T-cell (primary cell): Measurements from ENCODE around the gene TMEM169. TPM values are rescaled to one million over a fixed set of nuclear protein-coding genes. Genes with fewer than 3 reads are reported as not detected.

Experiments used
- ATAC-seq, 4 experiments: fragments of 200-7000 bp in 3 of 4; fragments of 150-1000 bp in 1 of 4; cut with Tn5 transposase; replicated peaks in 1 of 4; 1 replicate in 3 of 4; 2 replicates in 1 of 4; pipeline ENCODE4 v1.10.0; 2021; ENCODE audit warnings: moderate library complexity in 3 of 4, mild to moderate bottlenecking in 2 of 4, moderate number of reproducible peaks in 1 of 4
- CTCF ChIA-PET, 2 donors: fragments of 300-600 bp; sonication (Branson Sonifier 250); formaldehyde crosslinking; loops; one replicate each; lab custom pipeline; 2022; ENCODE audit warnings: antibody characterized with exemption in 2 of 2; lab: Charles Lee
- POLR2A ChIA-PET, 2 donors: fragments of 300-600 bp; sonication (Branson Sonifier 250); formaldehyde crosslinking; loops; one replicate each; lab custom pipeline; 2022; ENCODE audit warnings: antibody characterized with exemption in 2 of 2; lab: Charles Lee
- DNase-seq, 35 experiments: peaks; one replicate each; pipeline versions ENCODE4 v3.0.0 to v3.0.0-alpha.2; 2013 to 2023
- H3K27ac ChIP-seq: one replicate; pipeline ENCODE4 v1.5.1; 2013; ENCODE audit warnings: low read length
- H3K27me3 ChIP-seq, 2 experiments: replicated peaks in 1 of 2; 1 replicate in 1 of 2; 2 replicates in 1 of 2; pipeline versions ENCODE4 v1.6.1 to v1.7.0; 2013; ENCODE audit warnings: low read length in 1 of 2, mixed read lengths in 1 of 2; ENCODE audit not compliant: control insufficient read depth in 2 of 2, insufficient read depth in 2 of 2; ENCODE audit errors: extremely low read depth in 1 of 2
- H3K36me3 ChIP-seq, 2 donors: 1 replicate in 1 of 2; 2 replicates in 1 of 2; pipeline versions ENCODE4 v1.6.1 to v1.7.0; 2013; ENCODE audit warnings: low read length in 1 of 2; ENCODE audit not compliant: control insufficient read depth in 2 of 2, insufficient read depth in 1 of 2; ENCODE audit errors: extremely low read depth in 1 of 2
- H3K4me1 ChIP-seq, 2 experiments: 1 replicate in 1 of 2; 2 replicates in 1 of 2; pipeline versions ENCODE4 v1.6.1 to v1.7.0; 2013; ENCODE audit warnings: low read length in 2 of 2, mixed read lengths in 1 of 2; ENCODE audit not compliant: insufficient read depth in 2 of 2, control insufficient read depth in 1 of 2; ENCODE audit errors: extremely low read depth in 1 of 2
- H3K4me3 ChIP-seq, 2 donors: 1 replicate in 1 of 2; 2 replicates in 1 of 2; pipeline versions ENCODE4 v1.5.1 to v1.7.0; 2013; ENCODE audit warnings: mild to moderate bottlenecking in 2 of 2, low read length in 1 of 2, moderate library complexity in 1 of 2; ENCODE audit not compliant: control insufficient read depth in 1 of 2; ENCODE audit errors: extremely low read depth in 1 of 2
- H3K9me3 ChIP-seq: 2 replicates; pipeline ENCODE4 v1.7.0; 2013
- H3K27ac Mint-ChIP-seq, 2 donors: one replicate each; pipeline ENCODE4 v1.8.0; 2020 to 2021; ENCODE audit warnings: mild to moderate bottlenecking in 2 of 2, mixed read lengths in 2 of 2
- H3K27me3 Mint-ChIP-seq, 2 donors: one replicate each; pipeline ENCODE4 v1.8.0; 2021 to 2022; ENCODE audit warnings: mixed read lengths in 2 of 2
- H3K36me3 Mint-ChIP-seq: one replicate; pipeline ENCODE4 v1.8.0; 2021; ENCODE audit warnings: mixed read lengths
- H3K4me1 Mint-ChIP-seq, 3 donors: one replicate each; pipeline ENCODE4 v1.8.0; 2020 to 2022; ENCODE audit warnings: mixed read lengths in 3 of 3, mild to moderate bottlenecking in 1 of 3
- H3K4me3 Mint-ChIP-seq, 3 donors: one replicate each; pipeline ENCODE4 v1.8.0; 2020 to 2022; ENCODE audit warnings: mild to moderate bottlenecking in 3 of 3, mixed read lengths in 3 of 3, moderate library complexity in 3 of 3
- H3K9me3 Mint-ChIP-seq, 3 donors: one replicate each; pipeline ENCODE4 v1.8.0; 2020 to 2022; ENCODE audit warnings: mixed read lengths in 3 of 3
- WGBS: methylation state at CpG from one replicate; pipeline ENCODE4 v1.1.5; 2013; ENCODE audit warnings: missing lambda C conversion rate; ENCODE audit not compliant: insufficient coverage; 5-methylcytosine and 5-hydroxymethylcytosine counted together
- total RNA-seq, 35 experiments: library from RNA in 6 of 35; stranded (reverse) in 6 of 35; fragments of 120-200 nt in 1 of 35; gene quantifications; one replicate each; pipeline versions ENCODE4 v1.2.1 to v1.2.4 and lab custom pipeline; 2013 to 2026

Gene TMEM169
- total RNA-seq, 5 donors from 2014 or later (not counting 1 experiment from before 2014, with no cell fraction given): 1.8 to 4.3 (median 3.1) TPM

GRCh38 chr2:216103213-216103612, 21.5 kb downstream of the TMEM169 start:
- Mint-ChIP-seq H3K36me3 (peaks cover 16% of the 10 kb centered on the region), H3K27ac (no peak overlapping the region), H3K4me3 (no peak overlapping the region), H3K4me1 (peaks cover 1 to 2% (median 2%) of the 10 kb centered on the region in 3 donors), H3K27me3 (no peaks in the 10 kb centered on the region), H3K9me3 (no peaks in the 10 kb centered on the region)
- no peak for ATAC-seq
- 57% methylated on average over 1 of the region's 1 CpG for WGBS
- Histone ChIP-seq H3K27ac (no peak overlapping the region), H3K4me1 (peaks cover 0 to under 1% of the 10 kb centered on the region in 2 experiments), H3K4me3 (no peak overlapping the region), H3K9me3 (no peaks in the 10 kb centered on the region), H3K27me3 (no peaks in the 10 kb centered on the region), H3K36me3 (peaks cover 0 to 15% of the 10 kb centered on the region in 2 donors)
- ChIA-PET CTCF (interaction anchor here in 1 of 2 donors (0.9 kb wide), 1 partner anchor 45 kb away, joined by 3 read pairs; no protein-coding TSS in a partner anchor), POLR2A (interaction anchor here in 1 of 2 donors (0.5 kb wide), 1 partner anchor 56 kb away, joined by 5 read pairs; no protein-coding TSS in a partner anchor)
- no peak for DNase-seq

- H3K36me3 ChIP-seq: peaks cover 0 to 14% of the 10 kb centered on the region in 2 donors
- Mint-ChIP-seq H3K9me3 (no peaks in the 10 kb centered on the region), H3K27me3 (no peaks in the 10 kb centered on the region), H3K36me3 (peaks cover 16% of the 10 kb centered on the region), H3K4me3 (no peak overlapping the region), H3K4me1 (peaks cover 11 to 16% (median 11%) of the 10 kb centered on the region in 3 donors), H3K27ac (no peak overlapping the region)
- H3K27me3 ChIP-seq: no peaks in the 10 kb centered on the region
- DNase-seq (no peak), ATAC-seq (no peak)
- peaks cover 5% of the 10 kb centered on the region in 2 experiments for H3K4me1 ChIP-seq
- H3K27ac ChIP-seq: no peak overlapping the region
- ChIA-PET CTCF (interaction anchor here in 1 of 2 donors (1.1 kb wide), 1 partner anchor 9 kb away, joined by 3 read pairs; no protein-coding TSS in a partner anchor), POLR2A (no interaction called here)
- no CpG with 5 or more reads among the region's 3 CpGs for WGBS
- no peak overlapping the region for H3K4me3 ChIP-seq
- H3K9me3 ChIP-seq: no peaks in the 10 kb centered on the region
These were observed 23.0 kb downstream of the TMEM169 start for GRCh38 chr2:216104691-216105090.

- peaks cover 0 to 12% of the 10 kb centered on the region in 2 donors for H3K36me3 ChIP-seq
- no peak for DNase-seq
- ATAC-seq: no peak
- H3K4me1 ChIP-seq: peaks cover 12 to 24% of the 10 kb centered on the region in 2 experiments
- ChIA-PET CTCF (interaction anchor here (0.5 to 0.6 kb wide), 3 partner anchors 23 to 391 kb away, joined by 3 to 4 read pairs (median 3); partner anchors contain the start of gene RPL37A (in 1 of the 2)), POLR2A (interaction anchor here (0.8 to 1.1 kb wide), 2 partner anchors 23 to 213 kb away, joined by 3 to 4 read pairs; no protein-coding TSS in a partner anchor)
- no peaks in the 10 kb centered on the region for H3K27me3 ChIP-seq
- Mint-ChIP-seq H3K36me3 (peaks cover 17% of the 10 kb centered on the region), H3K27ac (no peak overlapping the region), H3K4me1 (peaks cover 37 to 42% (median 37%) of the 10 kb centered on the region in 3 donors), H3K9me3 (no peaks in the 10 kb centered on the region), H3K27me3 (no peaks in the 10 kb centered on the region), H3K4me3 (no peak overlapping the region)
- H3K27ac ChIP-seq: no peak overlapping the region
- no CpG with 5 or more reads among the region's 8 CpGs for WGBS
- H3K4me3 ChIP-seq: no peak overlapping the region
- H3K9me3 ChIP-seq: no peaks in the 10 kb centered on the region
These were observed 25.6 kb downstream of the TMEM169 start for GRCh38 chr2:216107320-216107719.

GRCh38 chr2:216107760-216108159, 26.0 kb downstream of the TMEM169 start:
- ChIA-PET CTCF (interaction anchor here (0.5 to 1.0 kb wide), 4 partner anchors 23 to 391 kb away, joined by 3 read pairs; partner anchors contain the start of gene RPL37A (in 1 of the 2)), POLR2A (interaction anchor here (0.6 to 1.1 kb wide), 4 partner anchors 10 to 250 kb away, joined by 3 to 4 read pairs (median 4); no protein-coding TSS in a partner anchor)
- H3K4me1 Mint-ChIP-seq: peaks cover 41 to 46% (median 42%) of the 10 kb centered on the region in 3 donors
- DNase-seq: no peak
- H3K4me1 ChIP-seq: peaks cover 13 to 24% of the 10 kb centered on the region in 2 experiments
- no peaks in the 10 kb centered on the region for H3K27me3 ChIP-seq
- no peak for ATAC-seq
- no peak overlapping the region for H3K4me3 Mint-ChIP-seq
- WGBS: 100% methylated on average over 6 of the region's 13 CpGs
- H3K27ac ChIP-seq: no peak overlapping the region
- no peak overlapping the region for H3K4me3 ChIP-seq
- no peaks in the 10 kb centered on the region for H3K9me3 Mint-ChIP-seq
- H3K27ac Mint-ChIP-seq: no peak overlapping the region
- H3K27me3 Mint-ChIP-seq: no peaks in the 10 kb centered on the region
- peaks cover 22% of the 10 kb centered on the region for H3K36me3 Mint-ChIP-seq
- H3K9me3 ChIP-seq: no peaks in the 10 kb centered on the region
- H3K36me3 ChIP-seq: peaks cover 0 to 16% of the 10 kb centered on the region in 2 donors

- Histone ChIP-seq H3K36me3 (peaks cover under 1 to 23% of the 10 kb centered on the region in 2 donors), H3K9me3 (no peaks in the 10 kb centered on the region), H3K4me3 (peak overlapping the region in 1 of 2 donors; percentile 99), H3K27me3 (no peaks in the 10 kb centered on the region), H3K4me1 (peaks cover 17 to 25% of the 10 kb centered on the region in 2 experiments), H3K27ac (peak overlapping the region; percentile 95)
- Mint-ChIP-seq H3K9me3 (no peaks in the 10 kb centered on the region), H3K4me3 (peak overlapping the region; percentile 98 to 100 (median 100)), H3K36me3 (peaks cover 28% of the 10 kb centered on the region), H3K4me1 (peaks cover 48 to 53% (median 48%) of the 10 kb centered on the region in 3 donors), H3K27me3 (no peaks in the 10 kb centered on the region), H3K27ac (peak overlapping the region; percentile 50 to 100)
- ATAC-seq: no peak
- ChIA-PET CTCF (interaction anchor here (0.5 to 3.8 kb wide), 4 partner anchors 14 to 107 kb away, joined by 3 to 16 read pairs (median 4); no protein-coding TSS in a partner anchor), POLR2A (interaction anchor here (0.6 to 2.0 kb wide), 8 partner anchors 10 to 249 kb away, joined by 3 to 8 read pairs (median 4); no protein-coding TSS in a partner anchor)
- DNase-seq: peak in 1 of 35 experiments; percentile 16
- 93% methylated on average over 4 of the region's 6 CpGs for WGBS
These were observed 26.7 kb downstream of the TMEM169 start for GRCh38 chr2:216108310-216108966.
